ENCODE measurements around the gene NEB. TPM values are rescaled to one million over a fixed set of nuclear protein-coding genes. Genes with fewer than 3 reads are reported as not detected.

The NEB gene
- polyA plus RNA-seq, 1 of the 3 experiments (the other 2 are of a cell fraction): 0.02 TPM

DNA sequence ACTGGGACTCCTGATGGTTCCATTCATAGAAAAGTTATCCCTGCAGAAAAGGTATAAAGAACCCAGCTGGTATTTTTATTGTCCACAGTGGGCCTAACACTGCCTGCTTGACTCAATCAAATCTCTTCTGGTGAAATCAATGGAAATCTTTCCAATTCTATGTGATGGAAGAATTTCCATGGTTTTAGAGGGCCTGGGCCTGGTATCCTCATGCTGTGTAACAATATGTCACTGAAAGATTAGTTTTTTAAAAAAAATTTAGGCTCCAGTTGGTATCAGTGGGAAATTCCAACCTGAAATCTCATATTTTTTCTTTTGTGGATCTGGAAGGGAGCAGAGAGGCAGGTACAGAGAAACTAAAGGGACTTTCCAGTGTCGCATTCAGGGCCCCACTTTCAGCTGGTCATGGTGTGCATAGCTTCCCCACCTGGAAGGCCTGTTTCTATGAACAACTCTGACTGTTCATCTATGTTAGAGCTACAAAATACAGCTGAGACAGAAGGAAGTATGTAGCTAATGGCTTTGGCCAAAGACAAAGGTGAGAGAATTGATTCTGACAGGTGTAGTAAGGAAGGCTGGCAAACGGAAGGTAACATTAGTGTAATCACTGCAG lies 20.9 kb downstream of the NEB start (continued):
- TF ChIP-seq, protein P1, sequence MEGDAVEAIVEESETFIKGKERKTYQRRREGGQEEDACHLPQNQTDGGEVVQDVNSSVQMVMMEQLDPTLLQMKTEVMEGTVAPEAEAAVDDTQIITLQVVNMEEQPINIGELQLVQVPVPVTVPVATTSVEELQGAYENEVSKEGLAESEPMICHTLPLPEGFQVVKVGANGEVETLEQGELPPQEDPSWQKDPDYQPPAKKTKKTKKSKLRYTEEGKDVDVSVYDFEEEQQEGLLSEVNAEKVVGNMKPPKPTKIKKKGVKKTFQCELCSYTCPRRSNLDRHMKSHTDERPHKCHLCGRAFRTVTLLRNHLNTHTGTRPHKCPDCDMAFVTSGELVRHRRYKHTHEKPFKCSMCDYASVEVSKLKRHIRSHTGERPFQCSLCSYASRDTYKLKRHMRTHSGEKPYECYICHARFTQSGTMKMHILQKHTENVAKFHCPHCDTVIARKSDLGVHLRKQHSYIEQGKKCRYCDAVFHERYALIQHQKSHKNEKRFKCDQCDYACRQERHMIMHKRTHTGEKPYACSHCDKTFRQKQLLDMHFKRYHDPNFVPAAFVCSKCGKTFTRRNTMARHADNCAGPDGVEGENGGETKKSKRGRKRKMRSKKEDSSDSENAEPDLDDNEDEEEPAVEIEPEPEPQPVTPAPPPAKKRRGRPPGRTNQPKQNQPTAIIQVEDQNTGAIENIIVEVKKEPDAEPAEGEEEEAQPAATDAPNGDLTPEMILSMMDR (IDR thresholded peaks at IDR 0.05): no peak
- TF ChIP-seq NFIC (IDR thresholded peaks at IDR 0.05; ENCODE audit: borderline replicate concordance): no peak

DNA sequence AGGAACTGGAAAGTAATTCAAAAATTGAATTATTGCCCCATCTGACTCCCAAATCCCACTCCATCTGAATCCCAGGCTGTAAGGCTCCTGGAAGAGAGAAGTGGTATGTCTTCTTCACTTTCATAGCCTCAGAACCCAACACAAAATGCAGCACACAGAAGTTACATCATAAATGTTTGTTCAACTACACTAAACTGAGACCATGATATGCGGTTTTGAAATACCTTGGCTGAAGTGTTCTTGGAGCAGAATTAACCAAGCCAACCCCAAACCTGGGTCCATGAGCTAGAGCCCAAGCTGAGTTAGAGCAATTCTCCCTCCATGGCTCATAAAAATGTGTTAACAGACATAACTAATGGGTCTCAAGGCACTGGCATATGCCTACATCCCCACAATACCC lies 23.3 kb downstream of the NEB start:
- H3K27ac ChIP-seq (ENCODE audit: low read depth in 2 of 2, low read length in 1 of 2): no peak overlapping the region
- H3K9me2 ChIP-seq: no peaks in the 10 kb centered on the region
- no peaks in the 10 kb centered on the region for H3K27me3 ChIP-seq (ENCODE audit: insufficient read depth)
- TF ChIP-seq, protein P2, sequence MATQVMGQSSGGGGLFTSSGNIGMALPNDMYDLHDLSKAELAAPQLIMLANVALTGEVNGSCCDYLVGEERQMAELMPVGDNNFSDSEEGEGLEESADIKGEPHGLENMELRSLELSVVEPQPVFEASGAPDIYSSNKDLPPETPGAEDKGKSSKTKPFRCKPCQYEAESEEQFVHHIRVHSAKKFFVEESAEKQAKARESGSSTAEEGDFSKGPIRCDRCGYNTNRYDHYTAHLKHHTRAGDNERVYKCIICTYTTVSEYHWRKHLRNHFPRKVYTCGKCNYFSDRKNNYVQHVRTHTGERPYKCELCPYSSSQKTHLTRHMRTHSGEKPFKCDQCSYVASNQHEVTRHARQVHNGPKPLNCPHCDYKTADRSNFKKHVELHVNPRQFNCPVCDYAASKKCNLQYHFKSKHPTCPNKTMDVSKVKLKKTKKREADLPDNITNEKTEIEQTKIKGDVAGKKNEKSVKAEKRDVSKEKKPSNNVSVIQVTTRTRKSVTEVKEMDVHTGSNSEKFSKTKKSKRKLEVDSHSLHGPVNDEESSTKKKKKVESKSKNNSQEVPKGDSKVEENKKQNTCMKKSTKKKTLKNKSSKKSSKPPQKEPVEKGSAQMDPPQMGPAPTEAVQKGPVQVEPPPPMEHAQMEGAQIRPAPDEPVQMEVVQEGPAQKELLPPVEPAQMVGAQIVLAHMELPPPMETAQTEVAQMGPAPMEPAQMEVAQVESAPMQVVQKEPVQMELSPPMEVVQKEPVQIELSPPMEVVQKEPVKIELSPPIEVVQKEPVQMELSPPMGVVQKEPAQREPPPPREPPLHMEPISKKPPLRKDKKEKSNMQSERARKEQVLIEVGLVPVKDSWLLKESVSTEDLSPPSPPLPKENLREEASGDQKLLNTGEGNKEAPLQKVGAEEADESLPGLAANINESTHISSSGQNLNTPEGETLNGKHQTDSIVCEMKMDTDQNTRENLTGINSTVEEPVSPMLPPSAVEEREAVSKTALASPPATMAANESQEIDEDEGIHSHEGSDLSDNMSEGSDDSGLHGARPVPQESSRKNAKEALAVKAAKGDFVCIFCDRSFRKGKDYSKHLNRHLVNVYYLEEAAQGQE (IDR thresholded peaks at IDR 0.05; ENCODE audit: low read depth, low read length): no peak
- TF ChIP-seq RAD21 (IDR thresholded peaks at IDR 0.05; ENCODE audit: low read length): no peak
- TF ChIP-seq, protein P1 (IDR thresholded peaks at IDR 0.05): no peak
- no peak for TF ChIP-seq FOSL2 (IDR thresholded peaks at IDR 0.05; ENCODE audit: borderline replicate concordance, low read depth)
- no peak for TF ChIP-seq TCF12 (IDR thresholded peaks at IDR 0.05)
- TF ChIP-seq FOXJ3 (CRISPR knock-in tag; IDR thresholded peaks at IDR 0.05): no peak
- TF ChIP-seq TAF1 (IDR thresholded peaks at IDR 0.05; ENCODE audit: borderline replicate concordance, low read depth, low read length): no peak
- no peak for TF ChIP-seq POLR2AphosphoS5 (IDR thresholded peaks at IDR 0.05; ENCODE audit: low read depth, low read length)
- TF ChIP-seq RCOR1 (IDR thresholded peaks at IDR 0.05; ENCODE audit: low read length): no peak
- TF ChIP-seq ELF1 (IDR thresholded peaks at IDR 0.05): no peak
- TF ChIP-seq, protein P3, sequence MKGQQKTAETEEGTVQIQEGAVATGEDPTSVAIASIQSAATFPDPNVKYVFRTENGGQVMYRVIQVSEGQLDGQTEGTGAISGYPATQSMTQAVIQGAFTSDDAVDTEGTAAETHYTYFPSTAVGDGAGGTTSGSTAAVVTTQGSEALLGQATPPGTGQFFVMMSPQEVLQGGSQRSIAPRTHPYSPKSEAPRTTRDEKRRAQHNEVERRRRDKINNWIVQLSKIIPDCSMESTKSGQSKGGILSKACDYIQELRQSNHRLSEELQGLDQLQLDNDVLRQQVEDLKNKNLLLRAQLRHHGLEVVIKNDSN (IDR thresholded peaks at IDR 0.05; ENCODE audit: borderline replicate concordance, low read depth): no peak
- TF ChIP-seq TEAD4 (IDR thresholded peaks at IDR 0.05; ENCODE audit: borderline replicate concordance, insufficient read depth): no peak
- TF ChIP-seq MXI1 (IDR thresholded peaks at IDR 0.05; ENCODE audit: low read depth, low read length): no peak
- TF ChIP-seq, protein P4, sequence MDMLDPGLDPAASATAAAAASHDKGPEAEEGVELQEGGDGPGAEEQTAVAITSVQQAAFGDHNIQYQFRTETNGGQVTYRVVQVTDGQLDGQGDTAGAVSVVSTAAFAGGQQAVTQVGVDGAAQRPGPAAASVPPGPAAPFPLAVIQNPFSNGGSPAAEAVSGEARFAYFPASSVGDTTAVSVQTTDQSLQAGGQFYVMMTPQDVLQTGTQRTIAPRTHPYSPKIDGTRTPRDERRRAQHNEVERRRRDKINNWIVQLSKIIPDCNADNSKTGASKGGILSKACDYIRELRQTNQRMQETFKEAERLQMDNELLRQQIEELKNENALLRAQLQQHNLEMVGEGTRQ (IDR thresholded peaks at IDR 0.05; ENCODE audit: borderline replicate concordance, low read depth, low read length): no peak
- no peak for TF ChIP-seq EP300 (IDR thresholded peaks at IDR 0.05; ENCODE audit: borderline replicate concordance in 1 of 2, low read depth in 1 of 2, low read length in 1 of 2)
- TF ChIP-seq GABPA (IDR thresholded peaks at IDR 0.05; ENCODE audit: low read depth): no peak
- TF ChIP-seq RFX5 (IDR thresholded peaks at IDR 0.05; ENCODE audit: low read length): no peak
- TF ChIP-seq NRF1 (IDR thresholded peaks at IDR 0.05; ENCODE audit: low read depth, low read length): no peak
- no peak for TF ChIP-seq RXRA (IDR thresholded peaks at IDR 0.05; ENCODE audit: borderline replicate concordance, low read depth)
- TF ChIP-seq, protein P5, sequence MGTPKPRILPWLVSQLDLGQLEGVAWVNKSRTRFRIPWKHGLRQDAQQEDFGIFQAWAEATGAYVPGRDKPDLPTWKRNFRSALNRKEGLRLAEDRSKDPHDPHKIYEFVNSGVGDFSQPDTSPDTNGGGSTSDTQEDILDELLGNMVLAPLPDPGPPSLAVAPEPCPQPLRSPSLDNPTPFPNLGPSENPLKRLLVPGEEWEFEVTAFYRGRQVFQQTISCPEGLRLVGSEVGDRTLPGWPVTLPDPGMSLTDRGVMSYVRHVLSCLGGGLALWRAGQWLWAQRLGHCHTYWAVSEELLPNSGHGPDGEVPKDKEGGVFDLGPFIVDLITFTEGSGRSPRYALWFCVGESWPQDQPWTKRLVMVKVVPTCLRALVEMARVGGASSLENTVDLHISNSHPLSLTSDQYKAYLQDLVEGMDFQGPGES (IDR thresholded peaks at IDR 0.05; ENCODE audit: low read depth, low read length): no peak
- CTCF ChIA-PET: no interaction called here
- no peak overlapping the region for H3K4me3 ChIP-seq (ENCODE audit: low read depth in 2 of 2, low read length in 1 of 2)
- DNase-seq: no peak
- H3K9me3 ChIP-seq: no peaks in the 10 kb centered on the region
- H3K4me1 ChIP-seq (ENCODE audit: control insufficient read depth in 1 of 2, insufficient read depth in 2 of 2, low read depth in 1 of 2, low read length in 1 of 2): no peaks in the 10 kb centered on the region
- H2AFZ ChIP-seq (ENCODE audit: low read depth): no peak overlapping the region
- WGBS (ENCODE audit: low lambda C conversion rate): 83% methylated on average over 1 of the region's 1 CpG
- H3K9ac ChIP-seq: no peak overlapping the region
- H3K79me2 ChIP-seq (ENCODE audit: insufficient read depth): no peaks in the 10 kb centered on the region
- H4K20me1 ChIP-seq (ENCODE audit: insufficient read depth): no peaks in the 10 kb centered on the region
- H3K36me3 ChIP-seq (replicated peaks in 1 of 2; ENCODE audit: control insufficient read depth in 1 of 2, insufficient read depth in 2 of 2, low read length in 1 of 2): no peaks in the 10 kb centered on the region
- no peak overlapping the region for H3K4me2 ChIP-seq
- no peaks in the 10 kb centered on the region for H3F3A ChIP-seq (replicated peaks; ENCODE audit: insufficient read depth)
- POLR2A ChIA-PET: no interaction called here

Measured in SK-N-SH (cell line).